K562 (cell line): ENCODE results near the gene PIH1D1. TPM values are rescaled to one million over a fixed set of nuclear protein-coding genes. Genes with fewer than 3 reads are reported as not detected.

ENCODE experiments used
- ARHGAP35 ChIP-seq: fragments of 450-650 bp; IDR thresholded peaks from 2 replicates; pipeline ENCODE4 v1.6.1; 2018; ENCODE audit not compliant: partially characterized antibody
- ARID1B ChIP-seq: fragments of 450-650 bp; IDR thresholded peaks from 2 replicates; pipeline ENCODE4 v1.6.1; 2016; ENCODE audit warnings: antibody characterized with exemption, mild to moderate bottlenecking, inconsistent platforms
- ARNT ChIP-seq, 2 experiments: fragments of 450-650 bp; IDR thresholded peaks; 2 replicates each; pipeline ENCODE4 v1.6.1; 2016; ENCODE audit warnings: mild to moderate bottlenecking in 1 of 2
- ASH1L ChIP-seq: fragments of 450-650 bp; IDR thresholded peaks from 2 replicates; pipeline ENCODE4 v1.6.1; 2018; ENCODE audit warnings: borderline replicate concordance, mild to moderate bottlenecking, low read depth; ENCODE audit not compliant: partially characterized antibody
- ATF3 ChIP-seq, 2 experiments: fragments of 450-650 bp in 1 of 2; sonication (generic) in 1 of 2; formaldehyde crosslinking in 1 of 2; IDR thresholded peaks in 1 of 2; conservative IDR thresholded peaks in 1 of 2; 2 replicates each; pipeline versions ENCODE4 v1.6.1 to v1.8.1; 2016 to 2023; ENCODE audit warnings: mild to moderate bottlenecking in 2 of 2, moderate library complexity in 2 of 2, inconsistent platforms in 1 of 2, missing genetic modification reagents in 1 of 2
- BCOR ChIP-seq: fragments of 450-650 bp; IDR thresholded peaks from 2 replicates; pipeline ENCODE4 v1.6.1; 2016
- CCNT2 ChIP-seq: IDR thresholded peaks from 2 replicates; pipeline ENCODE4 v1.6.1; 2011; ENCODE audit warnings: borderline replicate concordance, low read depth, mild to moderate bottlenecking, moderate library complexity, mixed read lengths, low read length; ENCODE audit not compliant: insufficient read length; ENCODE audit errors: extremely low read depth
- CTCF ChIP-seq, 3 experiments: IDR thresholded peaks in 2 of 3; conservative IDR thresholded peaks in 1 of 3; 2 replicates each; pipeline ENCODE4 v1.5.1; 2011 to 2012; ENCODE audit warnings: low read length in 3 of 3, mild to moderate bottlenecking in 3 of 3, control low read depth in 2 of 3, improper control_type of control experiment in 1 of 3, inconsistent platforms in 1 of 3, low read depth in 1 of 3, mixed read lengths in 1 of 3, moderate library complexity in 1 of 3; ENCODE audit not compliant: insufficient read depth in 2 of 3
- DPF2 ChIP-seq: fragments of 450-650 bp; IDR thresholded peaks from 2 replicates; pipeline ENCODE4 v1.6.1; 2016
- FOXK2 ChIP-seq, 2 experiments: fragments of 450-650 bp; IDR thresholded peaks in 1 of 2; conservative IDR thresholded peaks in 1 of 2; 2 replicates each; pipeline ENCODE4 v1.6.1; 2016; ENCODE audit warnings: low read depth in 2 of 2, mild to moderate bottlenecking in 1 of 2
- GATAD2A ChIP-seq: fragments of 450-650 bp; IDR thresholded peaks from 2 replicates; pipeline ENCODE4 v1.6.1; 2017
- HDAC1 ChIP-seq, 2 experiments: fragments of 450-650 bp; IDR thresholded peaks; 2 replicates each; pipeline ENCODE4 v1.6.1; 2016 to 2017; ENCODE audit warnings: inconsistent platforms in 1 of 2, mild to moderate bottlenecking in 1 of 2, moderate library complexity in 1 of 2
- KDM2B ChIP-seq: fragments of 250-450 bp; sonication (Bioruptor Pico); IDR thresholded peaks from 2 replicates; pipeline ENCODE4 v1.8.0; 2021; ENCODE audit warnings: mild to moderate bottlenecking, moderate library complexity
- LARP7 ChIP-seq: fragments of 450-650 bp; IDR thresholded peaks from 2 replicates; pipeline ENCODE4 v1.6.1; 2016
- MIER1 ChIP-seq: fragments of 450-650 bp; IDR thresholded peaks from 2 replicates; pipeline ENCODE4 v1.6.1; 2016; ENCODE audit warnings: antibody characterized with exemption, mild to moderate bottlenecking, low read depth
- PHF20 ChIP-seq: fragments of 450-650 bp; IDR thresholded peaks from 2 replicates; pipeline ENCODE4 v1.6.1; 2018; ENCODE audit not compliant: partially characterized antibody
- RNF2 ChIP-seq: sonication (generic); IDR thresholded peaks from 2 replicates; pipeline ENCODE4 v1.6.1; 2016
- SMAD3 ChIP-seq: fragments of 450-650 bp; formaldehyde crosslinking; conservative IDR thresholded peaks from 2 replicates; pipeline ENCODE4 v1.4.0; 2020; ENCODE audit warnings: mild to moderate bottlenecking
- SMARCA4 ChIP-seq: fragments of 450-650 bp; IDR thresholded peaks from 2 replicates; pipeline ENCODE4 v1.6.1; 2016
- SNIP1 ChIP-seq: fragments of 450-650 bp; IDR thresholded peaks from 2 replicates; pipeline ENCODE4 v1.7.1; 2017; ENCODE audit warnings: low read depth, mild to moderate bottlenecking
- SP2 ChIP-seq: IDR thresholded peaks from 2 replicates; pipeline ENCODE4 v1.6.1; 2011; ENCODE audit warnings: mild to moderate bottlenecking, low read depth, low read length, moderate library complexity; ENCODE audit not compliant: poor library complexity, severe bottlenecking; ENCODE audit errors: extremely low read depth
- TRIM25 ChIP-seq: fragments of 450-650 bp; IDR thresholded peaks from 2 replicates; pipeline ENCODE4 v1.7.0; 2016; ENCODE audit warnings: borderline replicate concordance
- YBX1 ChIP-seq: fragments of 450-650 bp; IDR thresholded peaks from 2 replicates; pipeline ENCODE4 v1.7.1; 2016; ENCODE audit warnings: mild to moderate bottlenecking
- ZNF311 ChIP-seq: fragments of 250-450 bp; sonication (Bioruptor Pico); IDR thresholded peaks from 2 replicates; pipeline ENCODE4 v1.4.0; 2020; ENCODE audit warnings: mild to moderate bottlenecking, moderate library complexity
- ZNF76 ChIP-seq: fragments of 250-450 bp; sonication (Bioruptor Pico); IDR thresholded peaks from 2 replicates; pipeline ENCODE4 v1.4.0; 2020; ENCODE audit warnings: mild to moderate bottlenecking, moderate library complexity, borderline replicate concordance
- polyA plus RNA-seq, 8 experiments: library from polyadenylated mRNA; depleted of rRNA in 4 of 8; stranded (reverse) in 5 of 8; unstranded in 3 of 8; fragments of >200 nt; fragmentation: Nextera tagmentation in 2 of 8; fragmentation: Illumina TruSeq in 1 of 8; extraction: Ambion mirVana in 2 of 8; extraction: Trizol in 1 of 8; gene quantifications; 2 replicates each; pipeline versions ENCODE4 v1.2.1 to v1.2.3, GENCODE V29; 2011 to 2014; ENCODE audit warnings: inconsistent platforms in 1 of 8, missing spikeins in 1 of 8
- total RNA-seq, 7 experiments: library from RNA; depleted of rRNA in 6 of 7; stranded (reverse); fragments of >200 nt in 6 of 7; fragmentation: Illumina TruSeq in 2 of 7; extraction: Trizol in 2 of 7; gene quantifications; 2 replicates each; pipeline versions ENCODE4 v1.2.1 to v1.2.3, GENCODE V29; 2011 to 2021; ENCODE audit warnings: low replicate concordance in 1 of 7

PIH1D1 gene
- total and polyA plus RNA-seq, 9 of the 15 experiments (the other 6 are each of a cell fraction or from before 2014, with no cell fraction given), result 26.5 to 224 (median 137) TPM

- peak in 1 of 2 experiments; percentile 56; a peak in 1 of 4 replicates for TF ChIP-seq FOXK2 (conservative IDR thresholded peaks at IDR 0.05 in 1 of 2, IDR thresholded peaks at IDR 0.05 in 1 of 2; ENCODE audit: low read depth in 2 of 2)
- TF ChIP-seq DPF2, result peak; percentile 69
- TF ChIP-seq MIER1, result peak; percentile 64; the same call in 1 of the 2 replicates
- peak; percentile 38 for TF ChIP-seq ARID1B
- TF ChIP-seq GATAD2A, result no peak
- no peak for TF ChIP-seq YBX1
- TF ChIP-seq CCNT2, result no peak
- TF ChIP-seq ASH1L, result no peak
- TF ChIP-seq ZNF76, result no peak
- peak; percentile 74; the same call in 1 of the 2 replicates for TF ChIP-seq LARP7
- TF ChIP-seq SNIP1, result no peak
- peak; percentile 29 for TF ChIP-seq ARHGAP35
- no peak for TF ChIP-seq ZNF311 (CRISPR knock-in tag)
- peak; percentile 59; the same call in 1 of the 2 replicates for TF ChIP-seq SMARCA4
- TF ChIP-seq RNF2, result no peak
- TF ChIP-seq BCOR, result peak; percentile 73
- TF ChIP-seq ATF3 (IDR thresholded peaks at IDR 0.05), result peak; percentile 42; the same call in 1 of the 2 replicates
- TF ChIP-seq ATF3 (CRISPR knock-in tag; conservative IDR thresholded peaks at IDR 0.05), result no peak
- TF ChIP-seq SMAD3, result no peak
- 0 out of 2 replicates have a peak, but pooled peaks have one; percentile 32 for TF ChIP-seq TRIM25
- TF ChIP-seq PHF20, result peak; percentile 47
- TF ChIP-seq HDAC1 (IDR thresholded peaks at IDR 0.05), result peak in 1 of 2 experiments; percentile 85; a peak in 2 of 4 replicates
- TF ChIP-seq KDM2B (CRISPR knock-in tag), result no peak
- no peak for TF ChIP-seq CTCF (IDR thresholded peaks at IDR 0.05 in 2 of 3, conservative IDR thresholded peaks at IDR 0.05 in 1 of 3; ENCODE audit: insufficient read depth in 2 of 3, low read depth in 1 of 3, low read length in 3 of 3)
- TF ChIP-seq SP2, result no peak
- TF ChIP-seq ARNT (IDR thresholded peaks at IDR 0.05), result peak in 1 of 2 experiments; percentile 48; a peak in 1 of 4 replicates
Measured at GRCh38 chr19:49423071-49423984, 28.3 kb downstream of the PIH1D1 start, which contains the start of gene PTH2 (continued).
